DND-41 (cell line): Measurements from ENCODE around the gene MT1M.

ENCODE experiments used
- EZH2 ChIP-seq: IDR thresholded peaks from 3 replicates; pipeline ENCODE4 v1.6.1; 2012; ENCODE audit warnings: borderline replicate concordance, low read depth, mild to moderate bottlenecking, moderate library complexity, low read length, inconsistent platforms; ENCODE audit not compliant: severe bottlenecking
- TF ChIP-seq, protein P1 (sequence below): IDR thresholded peaks from 2 replicates; pipeline ENCODE4 v1.5.1; 2012; ENCODE audit warnings: borderline replicate concordance, low read length, moderate library complexity, mild to moderate bottlenecking; ENCODE audit not compliant: poor library complexity, severe bottlenecking; ENCODE audit errors: extremely low read depth

DNA sequence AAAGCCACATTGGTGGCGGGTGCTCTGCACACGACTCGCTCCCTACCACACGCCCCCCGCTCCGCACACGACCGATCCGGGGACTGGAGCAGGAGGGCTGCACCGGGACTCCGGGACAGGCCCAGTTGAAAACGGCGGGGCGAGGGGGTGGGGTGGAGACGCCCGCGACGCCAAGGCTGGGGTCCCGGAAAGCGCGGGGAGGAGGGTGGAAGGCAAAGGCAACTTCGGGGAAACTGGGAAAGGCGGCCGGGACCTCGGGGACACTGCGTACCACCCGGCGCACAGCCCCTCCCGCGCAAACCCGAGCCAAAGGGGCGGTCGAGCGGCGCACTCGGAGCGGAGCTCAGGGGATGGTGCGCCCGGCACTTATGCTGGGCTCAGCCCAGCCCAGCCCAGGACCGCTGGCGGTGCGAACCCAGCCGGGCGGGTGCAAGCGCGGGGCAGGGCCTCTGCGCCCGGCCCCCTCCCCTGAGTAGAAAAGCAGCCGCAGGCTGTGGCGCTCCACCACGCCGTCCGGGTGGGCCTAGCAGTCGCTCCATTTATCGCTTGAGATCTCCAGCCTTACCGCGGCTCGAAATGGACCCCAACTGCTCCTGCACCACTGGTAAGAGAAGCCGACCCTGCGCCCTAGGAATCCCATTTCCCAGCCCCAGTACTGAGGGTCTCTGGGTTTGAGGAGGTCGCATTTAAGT is at the start of gene MT1M:
- TF ChIP-seq, protein P1, sequence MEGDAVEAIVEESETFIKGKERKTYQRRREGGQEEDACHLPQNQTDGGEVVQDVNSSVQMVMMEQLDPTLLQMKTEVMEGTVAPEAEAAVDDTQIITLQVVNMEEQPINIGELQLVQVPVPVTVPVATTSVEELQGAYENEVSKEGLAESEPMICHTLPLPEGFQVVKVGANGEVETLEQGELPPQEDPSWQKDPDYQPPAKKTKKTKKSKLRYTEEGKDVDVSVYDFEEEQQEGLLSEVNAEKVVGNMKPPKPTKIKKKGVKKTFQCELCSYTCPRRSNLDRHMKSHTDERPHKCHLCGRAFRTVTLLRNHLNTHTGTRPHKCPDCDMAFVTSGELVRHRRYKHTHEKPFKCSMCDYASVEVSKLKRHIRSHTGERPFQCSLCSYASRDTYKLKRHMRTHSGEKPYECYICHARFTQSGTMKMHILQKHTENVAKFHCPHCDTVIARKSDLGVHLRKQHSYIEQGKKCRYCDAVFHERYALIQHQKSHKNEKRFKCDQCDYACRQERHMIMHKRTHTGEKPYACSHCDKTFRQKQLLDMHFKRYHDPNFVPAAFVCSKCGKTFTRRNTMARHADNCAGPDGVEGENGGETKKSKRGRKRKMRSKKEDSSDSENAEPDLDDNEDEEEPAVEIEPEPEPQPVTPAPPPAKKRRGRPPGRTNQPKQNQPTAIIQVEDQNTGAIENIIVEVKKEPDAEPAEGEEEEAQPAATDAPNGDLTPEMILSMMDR = no peak
- no peak for TF ChIP-seq EZH2
